NCI-H510A treated with DMSO at 0.1 percent for 48 hours (cell line): Measurements from ENCODE around the gene PNLIPRP1.
A peak's percentile ranks its signal among the peaks of the same experiment; 100 is the strongest.

Experiments used
- DNase-seq: peaks from one replicate; lab custom pipeline; 2025; lab: John Stamatoyannopoulos, UW

Gene PNLIPRP1

GRCh38 chr10:116590590-116591444 is at the start of gene PNLIPRP1:
Gene PNLIPRP1 (plus strand): TSS chr10:116590959. CDS start chr10:116591130, 171 bp downstream.
- DNase-seq = no peak

GRCh38 chr10:116542007-116542677 is 48.6 kb upstream of the PNLIPRP1 start:
- DNase-seq = no peak

- DNase-seq = no peak
These were observed 45.6 kb upstream of the PNLIPRP1 start for GRCh38 chr10:116545122-116545521.

- DNase-seq = no peak
These were observed 45.0 kb upstream of the PNLIPRP1 start, which contains the start of gene PNLIP for GRCh38 chr10:116545756-116546155. Gene PNLIP (plus strand): TSS chr10:116545931. CDS start chr10:116546093, 162 bp downstream.

GRCh38 chr10:116548301-116548700 is 42.5 kb upstream of the PNLIPRP1 start:
- DNase-seq = peak; percentile 3

GRCh38 chr10:116553378-116553980 is 37.3 kb upstream of the PNLIPRP1 start:
- DNase-seq = no peak

- no peak for DNase-seq
These were observed 36.1 kb upstream of the PNLIPRP1 start for GRCh38 chr10:116554628-116555027.

- no peak for DNase-seq
These were observed 34.9 kb upstream of the PNLIPRP1 start for GRCh38 chr10:116555880-116556279.

GRCh38 chr10:116557305-116557880 is 33.4 kb upstream of the PNLIPRP1 start:
- DNase-seq = no peak

GRCh38 chr10:116565534-116565933 is 25.2 kb upstream of the PNLIPRP1 start:
- DNase-seq = no peak

GRCh38 chr10:116566932-116567331 is 23.8 kb upstream of the PNLIPRP1 start:
- DNase-seq = no peak

- DNase-seq = no peak
These were observed 23.4 kb upstream of the PNLIPRP1 start for GRCh38 chr10:116567335-116567734.

- DNase-seq = no peak
These were observed 16.0 kb upstream of the PNLIPRP1 start for GRCh38 chr10:116574797-116575196.

GRCh38 chr10:116587878-116588591 is 2.7 kb upstream of the PNLIPRP1 start:
- DNase-seq = no peak

- no peak for DNase-seq
These were observed 1.8 kb upstream of the PNLIPRP1 start for GRCh38 chr10:116588995-116589394.

GRCh38 chr10:116589926-116590325 is 833 bp upstream of the PNLIPRP1 start:
- DNase-seq = no peak

GRCh38 chr10:116593139-116593740 is 2.5 kb downstream of the PNLIPRP1 start:
- DNase-seq = no peak

- DNase-seq = no peak
These were observed 3.8 kb downstream of the PNLIPRP1 start for GRCh38 chr10:116594525-116595035.

- DNase-seq = no peak
These were observed 5.3 kb downstream of the PNLIPRP1 start for GRCh38 chr10:116596062-116596461.

GRCh38 chr10:116597543-116597942 is 6.8 kb downstream of the PNLIPRP1 start:
- DNase-seq = no peak

GRCh38 chr10:116598329-116598728 is 7.6 kb downstream of the PNLIPRP1 start:
- DNase-seq = no peak
